Natural killer cell (primary cell): ENCODE data around the gene LNPEP. TPM values are rescaled to one million over a fixed set of nuclear protein-coding genes. Genes with fewer than 3 reads are reported as not detected.
A peak's percentile ranks its signal among the peaks of the same experiment; 100 is the strongest.

ENCODE experiments used
- ATAC-seq, 3 donors: fragments of 150-1000 bp in 2 of 3; fragments of 200-7000 bp in 1 of 3; cut with Tn5 transposase; 1 replicate in 1 of 3; 2 replicates in 2 of 3; pipeline ENCODE4 v1.10.0; 2021; ENCODE audit warnings: mild to moderate bottlenecking in 2 of 3, moderate library complexity in 2 of 3
- DNase-seq, 2 donors: peaks; one replicate each; pipeline versions ENCODE4 v3.0.0 to v3.0.0-alpha.2; 2013 to 2021; ENCODE audit warnings: mixed read lengths in 1 of 2
- H3K27ac ChIP-seq: one replicate; pipeline ENCODE4 v1.5.1; 2013; ENCODE audit warnings: mild to moderate bottlenecking, low read length
- H3K27me3 ChIP-seq: one replicate; pipeline ENCODE4 v1.6.1; 2013; ENCODE audit warnings: low read length; ENCODE audit not compliant: control insufficient read depth, insufficient read depth
- H3K36me3 ChIP-seq: one replicate; pipeline ENCODE4 v1.6.1; 2013; ENCODE audit warnings: low read length; ENCODE audit not compliant: control insufficient read depth, insufficient read depth
- H3K4me1 ChIP-seq: one replicate; pipeline ENCODE4 v1.6.1; 2013; ENCODE audit warnings: low read length; ENCODE audit not compliant: control insufficient read depth, insufficient read depth
- H3K4me3 ChIP-seq: one replicate; pipeline ENCODE4 v1.5.1; 2013; ENCODE audit warnings: low read length
- H3K9me3 ChIP-seq: one replicate; pipeline ENCODE4 v1.6.1; 2013; ENCODE audit warnings: low read length; ENCODE audit not compliant: control insufficient read depth, insufficient read depth
- H3K27ac Mint-ChIP-seq, 2 donors: one replicate each; pipeline ENCODE4 v1.8.0; 2022; ENCODE audit warnings: mild to moderate bottlenecking in 2 of 2, mixed read lengths in 2 of 2, moderate library complexity in 1 of 2
- H3K27me3 Mint-ChIP-seq, 2 donors: one replicate each; pipeline ENCODE4 v1.8.0; 2022; ENCODE audit warnings: low read depth in 2 of 2, mixed read lengths in 2 of 2
- H3K36me3 Mint-ChIP-seq: one replicate; pipeline ENCODE4 v1.8.0; 2022; ENCODE audit warnings: mixed read lengths
- H3K4me1 Mint-ChIP-seq, 2 donors: one replicate each; pipeline ENCODE4 v1.8.0; 2022; ENCODE audit warnings: mixed read lengths in 2 of 2
- H3K4me3 Mint-ChIP-seq: one replicate; pipeline ENCODE4 v1.8.0; 2022; ENCODE audit warnings: mild to moderate bottlenecking, moderate library complexity, mixed read lengths
- H3K9me3 Mint-ChIP-seq, 2 donors: one replicate each; pipeline ENCODE4 v1.8.0; 2022; ENCODE audit warnings: mixed read lengths in 2 of 2
- WGBS: methylation state at CpG from one replicate; pipeline ENCODE4 v1.1.7; 2013; ENCODE audit warnings: missing lambda C conversion rate; ENCODE audit not compliant: insufficient coverage; 5-methylcytosine and 5-hydroxymethylcytosine counted together
- intact Hi-C: fragments of 100-400 bp; cut with micrococcal nuclease; formaldehyde crosslinking; loops from one replicate; pipeline ENCODE4 v1.14.2; 2022
- total RNA-seq, 4 donors: library from RNA; stranded (reverse); fragments of 120-200 nt in 1 of 4; gene quantifications; one replicate each; pipeline versions ENCODE4 v1.2.3 to v1.2.4, GENCODE V29; 2013 to 2022
- TF ChIP-seq, protein P1 (sequence below): fragments of 200-600 bp; IDR thresholded peaks from one replicate; pipeline ENCODE4 v1.8.0; 2022; ENCODE audit warnings: antibody characterized with exemption

The LNPEP gene
- total RNA-seq, 3 donors from 2014 or later (not counting 1 experiment from before 2014, with no cell fraction given): 126 to 162 (median 135) TPM

- no peak overlapping the region for H3K4me3 Mint-ChIP-seq
- peaks cover 68% of the 10 kb centered on the region for H3K36me3 ChIP-seq
- no peaks in the 10 kb centered on the region for H3K27me3 ChIP-seq
- ATAC-seq: no peak
- intact Hi-C loops: loop anchor here (10.0 kb wide), 1 partner anchor 256 kb away; no protein-coding TSS in a partner anchor
- H3K9me3 ChIP-seq: no peaks in the 10 kb centered on the region
- peak overlapping the region; percentile 24 to 79 for H3K27ac Mint-ChIP-seq
- no peak overlapping the region for H3K27ac ChIP-seq
- WGBS: 91% methylated on average over 3 of the region's 3 CpGs
- H3K36me3 Mint-ChIP-seq: peaks cover 21% of the 10 kb centered on the region
- no peak for DNase-seq
- peaks cover 5% of the 10 kb centered on the region for H3K4me1 ChIP-seq
- no peaks in the 10 kb centered on the region for H3K27me3 Mint-ChIP-seq
- peaks cover 26 to 30% of the 10 kb centered on the region in 2 donors for H3K4me1 Mint-ChIP-seq
- H3K9me3 Mint-ChIP-seq: no peaks in the 10 kb centered on the region
- H3K4me3 ChIP-seq: no peak overlapping the region
- TF ChIP-seq, protein P1, sequence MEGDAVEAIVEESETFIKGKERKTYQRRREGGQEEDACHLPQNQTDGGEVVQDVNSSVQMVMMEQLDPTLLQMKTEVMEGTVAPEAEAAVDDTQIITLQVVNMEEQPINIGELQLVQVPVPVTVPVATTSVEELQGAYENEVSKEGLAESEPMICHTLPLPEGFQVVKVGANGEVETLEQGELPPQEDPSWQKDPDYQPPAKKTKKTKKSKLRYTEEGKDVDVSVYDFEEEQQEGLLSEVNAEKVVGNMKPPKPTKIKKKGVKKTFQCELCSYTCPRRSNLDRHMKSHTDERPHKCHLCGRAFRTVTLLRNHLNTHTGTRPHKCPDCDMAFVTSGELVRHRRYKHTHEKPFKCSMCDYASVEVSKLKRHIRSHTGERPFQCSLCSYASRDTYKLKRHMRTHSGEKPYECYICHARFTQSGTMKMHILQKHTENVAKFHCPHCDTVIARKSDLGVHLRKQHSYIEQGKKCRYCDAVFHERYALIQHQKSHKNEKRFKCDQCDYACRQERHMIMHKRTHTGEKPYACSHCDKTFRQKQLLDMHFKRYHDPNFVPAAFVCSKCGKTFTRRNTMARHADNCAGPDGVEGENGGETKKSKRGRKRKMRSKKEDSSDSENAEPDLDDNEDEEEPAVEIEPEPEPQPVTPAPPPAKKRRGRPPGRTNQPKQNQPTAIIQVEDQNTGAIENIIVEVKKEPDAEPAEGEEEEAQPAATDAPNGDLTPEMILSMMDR: no peak
These were observed 74.7 kb downstream of the LNPEP start for GRCh38 chr5:97010606-97011005.

- Mint-ChIP-seq H3K4me1 (peaks cover 26 to 30% of the 10 kb centered on the region in 2 donors), H3K27ac (peak overlapping the region; percentile 24 to 79), H3K36me3 (peaks cover 22% of the 10 kb centered on the region), H3K4me3 (no peak overlapping the region), H3K27me3 (no peaks in the 10 kb centered on the region), H3K9me3 (no peaks in the 10 kb centered on the region)
- no peak for ATAC-seq
- TF ChIP-seq, protein P1: no peak
- intact Hi-C loops: loop anchor here (10.0 kb wide), 1 partner anchor 257 kb away; no protein-coding TSS in a partner anchor
- Histone ChIP-seq H3K4me1 (peaks cover 5% of the 10 kb centered on the region), H3K27me3 (no peaks in the 10 kb centered on the region), H3K4me3 (no peak overlapping the region), H3K9me3 (no peaks in the 10 kb centered on the region), H3K36me3 (peaks cover 68% of the 10 kb centered on the region), H3K27ac (no peak overlapping the region)
- no peak for DNase-seq
- WGBS: no CpG with 5 or more reads among the region's 2 CpGs
These were observed 75.7 kb downstream of the LNPEP start for GRCh38 chr5:97011567-97011966.

DNA sequence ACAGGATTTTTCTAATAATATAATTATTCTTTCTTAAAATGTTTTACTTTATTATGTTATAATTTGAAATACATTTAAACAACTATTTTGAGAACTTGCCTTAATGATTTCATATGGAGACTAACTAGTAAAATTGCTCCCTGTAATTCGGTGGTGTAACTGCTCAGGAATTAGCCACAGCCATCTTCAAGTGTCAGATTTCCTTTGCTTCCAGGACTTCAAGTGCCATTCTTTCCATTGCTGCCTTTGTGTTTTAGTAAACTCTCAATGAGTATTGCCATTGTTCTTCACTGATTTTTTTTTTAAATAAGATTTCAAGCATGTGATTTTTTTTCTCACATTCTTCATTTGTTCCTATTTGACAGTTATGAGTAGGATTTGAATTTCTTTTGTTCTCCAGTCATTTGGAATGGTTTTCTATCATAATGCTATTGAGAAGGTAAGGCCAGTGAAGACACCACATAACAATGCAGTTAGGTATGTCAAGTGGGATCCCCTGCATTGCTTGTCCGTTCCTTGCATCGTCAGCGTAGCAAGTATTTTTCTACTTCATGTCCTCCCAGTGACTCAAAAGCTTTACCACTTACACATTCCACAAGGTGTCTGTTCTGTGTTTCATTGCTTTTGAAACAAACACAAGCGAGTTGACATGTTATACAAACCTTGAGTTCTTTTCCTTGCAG, 83.7 kb downstream of the LNPEP start:
- no peaks in the 10 kb centered on the region for H3K9me3 Mint-ChIP-seq
- WGBS: 99% methylated on average over 5 of the region's 5 CpGs
- H3K9me3 ChIP-seq: no peaks in the 10 kb centered on the region
- TF ChIP-seq, protein P1: no peak
- peaks cover 10% of the 10 kb centered on the region for H3K4me1 ChIP-seq
- peaks cover 77% of the 10 kb centered on the region for H3K36me3 ChIP-seq
- H3K27me3 Mint-ChIP-seq: no peaks in the 10 kb centered on the region
- no peak overlapping the region for H3K4me3 Mint-ChIP-seq
- DNase-seq (no peak), ATAC-seq (no peak)
- intact Hi-C loops: loop anchor here (10.0 kb wide), 2 partner anchors 245 to 265 kb away; no protein-coding TSS in a partner anchor
- peaks cover 20% of the 10 kb centered on the region for H3K36me3 Mint-ChIP-seq
- no peak overlapping the region for H3K27ac ChIP-seq
- no peak overlapping the region for H3K4me3 ChIP-seq
- H3K4me1 Mint-ChIP-seq: peaks cover 35 to 54% of the 10 kb centered on the region in 2 donors
- peak overlapping the region; percentile 29 to 53 for H3K27ac Mint-ChIP-seq
- no peaks in the 10 kb centered on the region for H3K27me3 ChIP-seq
